ENCODE measurements around the gene ETS2. TPM values are rescaled to one million over a fixed set of nuclear protein-coding genes. Genes with fewer than 3 reads are reported as not detected.

ETS2 gene
- polyA plus RNA-seq, 3 donors: 54.2 to 150 (median 59.5) TPM

- Histone ChIP-seq H3K4me2 (replicated peaks; ENCODE audit: extremely low read depth, low read length, poor library complexity, severe bottlenecking) (no peak overlapping the region), H4K20me1 (ENCODE audit: insufficient read depth, low read length) (peaks cover 51% of the 10 kb centered on the region), H3K79me2 (ENCODE audit: insufficient read depth, low read length) (peaks cover 20% of the 10 kb centered on the region), H3K9me3 (replicated peaks in 1 of 2; ENCODE audit: control insufficient read depth in 1 of 2, insufficient read depth in 1 of 2, low read length in 2 of 2) (peaks cover 0 to 7% of the 10 kb centered on the region in 2 donors), H2AFZ (ENCODE audit: insufficient read depth, low read depth, low read length, poor library complexity, severe bottlenecking) (no peak overlapping the region), H3K4me3 (replicated peaks in 1 of 3; ENCODE audit: low read depth in 2 of 3, low read length in 3 of 3) (no peak overlapping the region), H3K9ac (ENCODE audit: insufficient read depth, low read length, poor library complexity, severe bottlenecking) (no peak overlapping the region), H3K27ac (ENCODE audit: low read depth in 1 of 2, low read length in 2 of 2) (no peak overlapping the region), H3K27me3 (ENCODE audit: control insufficient read depth in 2 of 2, insufficient read depth in 2 of 2, low read length in 2 of 2) (no peaks in the 10 kb centered on the region), H3K4me1 (ENCODE audit: control insufficient read depth in 1 of 2, insufficient read depth in 2 of 2, low read length in 2 of 2) (peaks cover 20 to 26% of the 10 kb centered on the region in 2 donors), H3K36me3 (replicated peaks in 1 of 2; ENCODE audit: control insufficient read depth in 1 of 2, insufficient read depth in 2 of 2, low read length in 2 of 2) (peaks cover 61 to 66% of the 10 kb centered on the region in 2 donors)
- WGBS (ENCODE audit: insufficient coverage): no CpG with 5 or more reads among the region's 3 CpGs
- TF ChIP-seq CTCF (IDR thresholded peaks at IDR 0.05): no peak
- peaks cover 0 to 12% (median 7%) of the 10 kb centered on the region in 7 donors for H3K9me3 Mint-ChIP-seq
- peaks cover 0 to 2% (median 0%) of the 10 kb centered on the region in 3 donors for H3K27me3 Mint-ChIP-seq (ENCODE audit: low read depth in 3 of 3)
- H3K4me1 Mint-ChIP-seq: peaks cover 30% of the 10 kb centered on the region
- DNase-seq: no peak
- intact Hi-C loops (cut with micrococcal nuclease): no loop called here
- H3K36me3 Mint-ChIP-seq: peaks cover 59 to 65% of the 10 kb centered on the region in 2 donors
- H3K4me3 Mint-ChIP-seq: no peak overlapping the region
- peak overlapping the region in 2 of 7 donors; percentile 18 to 62 for H3K27ac Mint-ChIP-seq
Measured at GRCh38 chr21:38823737-38824123, 18.0 kb downstream of the ETS2 start.

DNA sequence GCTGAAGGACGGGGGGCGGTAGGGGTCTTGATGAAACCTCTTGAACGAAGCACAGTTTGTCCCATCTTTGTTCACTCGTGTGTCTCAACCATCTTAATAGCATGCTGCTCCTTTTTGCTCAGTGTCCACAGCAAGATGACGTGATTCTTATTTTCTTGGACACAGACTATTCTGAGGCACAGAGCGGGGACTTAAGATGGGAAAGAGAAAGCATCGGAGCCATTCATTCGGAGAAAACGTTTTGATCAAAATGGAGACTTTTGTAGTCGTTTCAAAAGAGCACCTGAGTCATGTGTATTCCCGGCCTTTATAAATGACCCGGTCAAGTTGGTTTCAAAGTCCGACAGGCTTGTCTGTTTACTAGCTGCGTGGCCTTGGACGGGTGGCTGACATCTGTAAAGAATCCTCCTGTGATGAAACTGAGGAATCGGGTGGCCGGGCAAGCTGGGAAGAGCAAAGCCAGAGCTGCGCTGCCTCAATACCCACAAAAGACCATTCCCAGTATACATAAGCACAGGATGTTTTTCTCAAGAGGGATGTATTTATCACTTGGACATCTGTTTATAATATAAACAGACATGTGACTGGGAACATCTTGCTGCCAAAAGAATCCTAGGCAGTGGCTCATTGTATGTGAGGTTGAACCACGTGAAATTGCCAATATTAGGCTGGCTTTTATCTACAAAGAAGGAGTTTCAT is 18.5 kb downstream of the ETS2 start:
- no peaks in the 10 kb centered on the region for H3K27me3 ChIP-seq (ENCODE audit: control insufficient read depth in 2 of 2, insufficient read depth in 2 of 2, low read length in 2 of 2)
- H3K4me3 ChIP-seq (replicated peaks in 1 of 3; ENCODE audit: low read depth in 2 of 3, low read length in 3 of 3): no peak overlapping the region
- 88% methylated on average over 16 of the region's 19 CpGs for WGBS (ENCODE audit: insufficient coverage)
- no peak for DNase-seq
- Mint-ChIP-seq H3K4me1 (peaks cover 30% of the 10 kb centered on the region), H3K9me3 (peaks cover 0 to 12% (median 7%) of the 10 kb centered on the region in 7 donors), H3K4me3 (no peak overlapping the region), H3K36me3 (peaks cover 54 to 59% of the 10 kb centered on the region in 2 donors), H3K27ac (peak overlapping the region in 4 of 7 donors; percentile 35 to 69 (median 66)), H3K27me3 (ENCODE audit: low read depth in 3 of 3) (peaks cover 0 to 2% (median 0%) of the 10 kb centered on the region in 3 donors)
- H3K36me3 ChIP-seq (replicated peaks in 1 of 2; ENCODE audit: control insufficient read depth in 1 of 2, insufficient read depth in 2 of 2, low read length in 2 of 2): peaks cover 56 to 61% of the 10 kb centered on the region in 2 donors
- H3K9ac ChIP-seq (ENCODE audit: insufficient read depth, low read length, poor library complexity, severe bottlenecking): no peak overlapping the region
- no peak overlapping the region for H2AFZ ChIP-seq (ENCODE audit: insufficient read depth, low read depth, low read length, poor library complexity, severe bottlenecking)
- peaks cover 0 to 7% of the 10 kb centered on the region in 2 donors for H3K9me3 ChIP-seq (replicated peaks in 1 of 2; ENCODE audit: control insufficient read depth in 1 of 2, insufficient read depth in 1 of 2, low read length in 2 of 2)
- peaks cover 20 to 26% of the 10 kb centered on the region in 2 donors for H3K4me1 ChIP-seq (ENCODE audit: control insufficient read depth in 1 of 2, insufficient read depth in 2 of 2, low read length in 2 of 2)
- H3K79me2 ChIP-seq (ENCODE audit: insufficient read depth, low read length): peaks cover 20% of the 10 kb centered on the region
- no peak overlapping the region for H3K4me2 ChIP-seq (replicated peaks; ENCODE audit: extremely low read depth, low read length, poor library complexity, severe bottlenecking)
- intact Hi-C loops (cut with micrococcal nuclease): no loop called here
- H4K20me1 ChIP-seq (ENCODE audit: insufficient read depth, low read length): peaks cover 46% of the 10 kb centered on the region
- TF ChIP-seq CTCF (IDR thresholded peaks at IDR 0.05): no peak
- H3K27ac ChIP-seq (ENCODE audit: low read depth in 1 of 2, low read length in 2 of 2): no peak overlapping the region
